Fibroblast of mammary gland (primary cell): ENCODE data around the gene GRPR.

Experiments used
- DNase-seq: peaks from one replicate; pipeline ENCODE4 v3.0.0-alpha.2; 2010; ENCODE audit warnings: low read depth
- H3K4me3 ChIP-seq: 2 replicates; pipeline ENCODE4 v1.5.1; 2011; ENCODE audit warnings: low read depth, mild to moderate bottlenecking, low read length, moderate library complexity; ENCODE audit not compliant: control insufficient read depth
- TF ChIP-seq, protein P1 (sequence below): conservative IDR thresholded peaks from 2 replicates; pipeline ENCODE4 v1.5.1; 2011; ENCODE audit warnings: low read depth, low read length, inconsistent platforms; ENCODE audit not compliant: control insufficient read depth, insufficient read depth

Gene GRPR

DNA sequence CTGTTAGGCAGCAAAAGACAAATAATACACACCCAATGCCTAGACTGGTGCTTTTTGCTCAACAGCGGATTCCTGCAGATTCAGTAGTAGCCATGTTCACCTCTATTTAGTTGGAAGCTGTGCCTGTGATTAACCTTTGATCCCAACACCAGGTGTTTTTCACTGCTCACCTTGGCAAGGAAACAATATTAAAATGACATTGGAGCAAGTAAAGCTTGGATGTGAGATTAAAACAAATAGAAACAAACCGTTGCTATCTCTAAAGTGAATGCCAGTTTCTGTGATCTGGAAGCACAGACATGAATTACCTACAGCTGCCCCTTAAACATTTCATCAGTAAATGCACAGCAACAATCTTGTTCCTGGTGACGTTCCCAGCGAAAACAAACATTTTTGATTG lies 79.6 kb downstream of the GRPR start:
- no peak overlapping the region for H3K4me3 ChIP-seq
- DNase-seq, result no peak
- TF ChIP-seq, protein P1, sequence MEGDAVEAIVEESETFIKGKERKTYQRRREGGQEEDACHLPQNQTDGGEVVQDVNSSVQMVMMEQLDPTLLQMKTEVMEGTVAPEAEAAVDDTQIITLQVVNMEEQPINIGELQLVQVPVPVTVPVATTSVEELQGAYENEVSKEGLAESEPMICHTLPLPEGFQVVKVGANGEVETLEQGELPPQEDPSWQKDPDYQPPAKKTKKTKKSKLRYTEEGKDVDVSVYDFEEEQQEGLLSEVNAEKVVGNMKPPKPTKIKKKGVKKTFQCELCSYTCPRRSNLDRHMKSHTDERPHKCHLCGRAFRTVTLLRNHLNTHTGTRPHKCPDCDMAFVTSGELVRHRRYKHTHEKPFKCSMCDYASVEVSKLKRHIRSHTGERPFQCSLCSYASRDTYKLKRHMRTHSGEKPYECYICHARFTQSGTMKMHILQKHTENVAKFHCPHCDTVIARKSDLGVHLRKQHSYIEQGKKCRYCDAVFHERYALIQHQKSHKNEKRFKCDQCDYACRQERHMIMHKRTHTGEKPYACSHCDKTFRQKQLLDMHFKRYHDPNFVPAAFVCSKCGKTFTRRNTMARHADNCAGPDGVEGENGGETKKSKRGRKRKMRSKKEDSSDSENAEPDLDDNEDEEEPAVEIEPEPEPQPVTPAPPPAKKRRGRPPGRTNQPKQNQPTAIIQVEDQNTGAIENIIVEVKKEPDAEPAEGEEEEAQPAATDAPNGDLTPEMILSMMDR, result no peak
